Fibroblast of lung (primary cell): ENCODE results near the gene CSNK2B.

Experiments
- EZH2 ChIP-seq: IDR thresholded peaks from 2 replicates; pipeline ENCODE4 v1.5.1; 2012; ENCODE audit warnings: low read length, control low read depth, mild to moderate bottlenecking; ENCODE audit errors: missing control alignments
- TF ChIP-seq, protein P1 (sequence below), 2 donors: IDR thresholded peaks in 1 of 2; conservative IDR thresholded peaks in 1 of 2; 1 replicate in 1 of 2; 2 replicates in 1 of 2; pipeline ENCODE4 v1.5.1; 2011 to 2012; ENCODE audit warnings: low read length in 2 of 2, control low read depth in 1 of 2, inconsistent platforms in 1 of 2, low read depth in 1 of 2, mild to moderate bottlenecking in 1 of 2

- no peak for TF ChIP-seq EZH2
- TF ChIP-seq, protein P1, sequence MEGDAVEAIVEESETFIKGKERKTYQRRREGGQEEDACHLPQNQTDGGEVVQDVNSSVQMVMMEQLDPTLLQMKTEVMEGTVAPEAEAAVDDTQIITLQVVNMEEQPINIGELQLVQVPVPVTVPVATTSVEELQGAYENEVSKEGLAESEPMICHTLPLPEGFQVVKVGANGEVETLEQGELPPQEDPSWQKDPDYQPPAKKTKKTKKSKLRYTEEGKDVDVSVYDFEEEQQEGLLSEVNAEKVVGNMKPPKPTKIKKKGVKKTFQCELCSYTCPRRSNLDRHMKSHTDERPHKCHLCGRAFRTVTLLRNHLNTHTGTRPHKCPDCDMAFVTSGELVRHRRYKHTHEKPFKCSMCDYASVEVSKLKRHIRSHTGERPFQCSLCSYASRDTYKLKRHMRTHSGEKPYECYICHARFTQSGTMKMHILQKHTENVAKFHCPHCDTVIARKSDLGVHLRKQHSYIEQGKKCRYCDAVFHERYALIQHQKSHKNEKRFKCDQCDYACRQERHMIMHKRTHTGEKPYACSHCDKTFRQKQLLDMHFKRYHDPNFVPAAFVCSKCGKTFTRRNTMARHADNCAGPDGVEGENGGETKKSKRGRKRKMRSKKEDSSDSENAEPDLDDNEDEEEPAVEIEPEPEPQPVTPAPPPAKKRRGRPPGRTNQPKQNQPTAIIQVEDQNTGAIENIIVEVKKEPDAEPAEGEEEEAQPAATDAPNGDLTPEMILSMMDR (conservative IDR thresholded peaks at IDR 0.05 in 1 of 2, IDR thresholded peaks at IDR 0.05 in 1 of 2; ENCODE audit: low read depth in 1 of 2, low read length in 2 of 2): no peak
These were observed 43.2 kb upstream of the CSNK2B start for GRCh38 chr6:31622684-31623091.
